ENCODE results near the gene SETD1B. TPM values are rescaled to one million over a fixed set of nuclear protein-coding genes. Genes with fewer than 3 reads are reported as not detected.

The SETD1B gene
- total RNA-seq, 4 donors from 2014 or later, result 9.4 to 27.1 (median 19.9) TPM

GRCh38 chr12:121814429-121815119 lies 10.8 kb downstream of the SETD1B start:
- H3K36me3 ChIP-seq, result peaks cover 59 to 82% (median 74%) of the 10 kb centered on the region in 4 donors
- intact Hi-C loops (cut with DNase I), result no loop called here

GRCh38 chr12:121815263-121815662 lies 11.5 kb downstream of the SETD1B start:
- peaks cover 59 to 82% (median 74%) of the 10 kb centered on the region in 4 donors for H3K36me3 ChIP-seq
- intact Hi-C loops (cut with DNase I), result no loop called here

More at GRCh38 chr12:121814429-121815119, 10.8 kb downstream of the SETD1B start:
- no peak overlapping the region for H3K4me3 ChIP-seq
- H3K4me1 ChIP-seq, result peaks cover 35 to 51% (median 46%) of the 10 kb centered on the region in 4 donors
- H3K27ac ChIP-seq (replicated peaks in 1 of 4), result no peak overlapping the region
- no peak for DNase-seq (ENCODE audit: extremely low spot score)
- H3K27me3 ChIP-seq, result no peaks in the 10 kb centered on the region
- no peaks in the 10 kb centered on the region for H3K9me3 ChIP-seq
- no peak for TF ChIP-seq POLR2A (IDR thresholded peaks at IDR 0.05; ENCODE audit: low read depth)
- no peak for TF ChIP-seq EP300 (IDR thresholded peaks at IDR 0.05)
- TF ChIP-seq, protein P1, sequence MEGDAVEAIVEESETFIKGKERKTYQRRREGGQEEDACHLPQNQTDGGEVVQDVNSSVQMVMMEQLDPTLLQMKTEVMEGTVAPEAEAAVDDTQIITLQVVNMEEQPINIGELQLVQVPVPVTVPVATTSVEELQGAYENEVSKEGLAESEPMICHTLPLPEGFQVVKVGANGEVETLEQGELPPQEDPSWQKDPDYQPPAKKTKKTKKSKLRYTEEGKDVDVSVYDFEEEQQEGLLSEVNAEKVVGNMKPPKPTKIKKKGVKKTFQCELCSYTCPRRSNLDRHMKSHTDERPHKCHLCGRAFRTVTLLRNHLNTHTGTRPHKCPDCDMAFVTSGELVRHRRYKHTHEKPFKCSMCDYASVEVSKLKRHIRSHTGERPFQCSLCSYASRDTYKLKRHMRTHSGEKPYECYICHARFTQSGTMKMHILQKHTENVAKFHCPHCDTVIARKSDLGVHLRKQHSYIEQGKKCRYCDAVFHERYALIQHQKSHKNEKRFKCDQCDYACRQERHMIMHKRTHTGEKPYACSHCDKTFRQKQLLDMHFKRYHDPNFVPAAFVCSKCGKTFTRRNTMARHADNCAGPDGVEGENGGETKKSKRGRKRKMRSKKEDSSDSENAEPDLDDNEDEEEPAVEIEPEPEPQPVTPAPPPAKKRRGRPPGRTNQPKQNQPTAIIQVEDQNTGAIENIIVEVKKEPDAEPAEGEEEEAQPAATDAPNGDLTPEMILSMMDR (IDR thresholded peaks at IDR 0.05), result no peak
- no peak for TF ChIP-seq POLR2AphosphoS5 (IDR thresholded peaks at IDR 0.05)
- 87% methylated on average over 28 of the region's 31 CpGs for WGBS

DNA sequence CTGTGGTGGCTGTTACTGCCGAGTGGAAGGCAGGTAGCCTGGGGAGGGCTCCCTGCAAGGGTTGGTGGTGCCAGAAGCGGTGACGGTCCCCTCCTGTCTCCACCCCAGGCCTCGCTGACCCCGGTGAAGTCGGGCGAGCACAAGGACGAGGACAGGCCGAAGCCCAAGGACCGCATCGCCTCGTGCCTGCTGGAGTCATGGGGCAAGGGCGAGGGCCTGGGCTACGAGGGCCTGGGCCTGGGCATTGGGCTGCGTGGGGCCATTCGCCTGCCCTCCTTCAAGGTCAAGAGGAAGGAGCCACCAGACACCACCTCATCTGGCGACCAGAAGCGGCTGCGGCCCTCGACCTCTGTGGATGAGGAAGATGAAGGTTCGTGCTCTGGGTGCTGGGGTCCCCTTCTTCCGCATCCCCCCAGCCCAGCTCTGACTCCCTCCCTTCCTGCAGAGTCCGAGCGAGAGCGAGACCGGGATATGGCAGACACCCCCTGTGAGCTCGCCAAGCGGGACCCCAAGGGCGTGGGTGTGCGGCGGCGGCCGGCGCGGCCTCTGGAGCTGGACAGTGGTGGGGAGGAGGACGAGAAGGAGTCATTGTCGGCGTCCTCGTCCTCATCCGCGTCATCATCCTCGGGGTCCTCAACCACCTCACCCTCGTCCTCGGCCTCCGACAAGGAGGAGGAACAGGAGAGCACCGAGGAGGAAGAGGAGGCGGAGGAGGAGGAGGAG lies 13.3 kb downstream of the SETD1B start:
- intact Hi-C loops (cut with DNase I), result no loop called here
- Histone ChIP-seq H3K27ac (replicated peaks in 1 of 4) (no peak overlapping the region), H3K4me3 (no peak overlapping the region), H3K4me1 (peaks cover 17 to 27% (median 22%) of the 10 kb centered on the region in 4 donors), H3K36me3 (peaks cover 62 to 91% (median 82%) of the 10 kb centered on the region in 4 donors), H3K9me3 (no peaks in the 10 kb centered on the region), H3K27me3 (no peaks in the 10 kb centered on the region)
- WGBS, result 89% methylated on average over 27 of the region's 47 CpGs
- no peak for TF ChIP-seq POLR2A (IDR thresholded peaks at IDR 0.05; ENCODE audit: low read depth)
- TF ChIP-seq POLR2AphosphoS5 (IDR thresholded peaks at IDR 0.05), result no peak
- TF ChIP-seq, protein P1 (IDR thresholded peaks at IDR 0.05), result no peak
- TF ChIP-seq EP300 (IDR thresholded peaks at IDR 0.05), result no peak
- no peak for DNase-seq (ENCODE audit: extremely low spot score)

More at GRCh38 chr12:121815263-121815662, 11.5 kb downstream of the SETD1B start:
- Histone ChIP-seq H3K4me1 (peaks cover 34 to 45% (median 41%) of the 10 kb centered on the region in 4 donors), H3K4me3 (no peak overlapping the region), H3K27me3 (no peaks in the 10 kb centered on the region), H3K9me3 (no peaks in the 10 kb centered on the region), H3K27ac (replicated peaks in 1 of 4) (no peak overlapping the region)
- WGBS, result 92% methylated on average over 8 of the region's 8 CpGs
- TF ChIP-seq POLR2A (IDR thresholded peaks at IDR 0.05; ENCODE audit: low read depth) (no peak), POLR2AphosphoS5 (IDR thresholded peaks at IDR 0.05) (no peak), EP300 (IDR thresholded peaks at IDR 0.05) (no peak)
- TF ChIP-seq, protein P1 (IDR thresholded peaks at IDR 0.05), result no peak
- DNase-seq (ENCODE audit: extremely low spot score), result no peak

DNA sequence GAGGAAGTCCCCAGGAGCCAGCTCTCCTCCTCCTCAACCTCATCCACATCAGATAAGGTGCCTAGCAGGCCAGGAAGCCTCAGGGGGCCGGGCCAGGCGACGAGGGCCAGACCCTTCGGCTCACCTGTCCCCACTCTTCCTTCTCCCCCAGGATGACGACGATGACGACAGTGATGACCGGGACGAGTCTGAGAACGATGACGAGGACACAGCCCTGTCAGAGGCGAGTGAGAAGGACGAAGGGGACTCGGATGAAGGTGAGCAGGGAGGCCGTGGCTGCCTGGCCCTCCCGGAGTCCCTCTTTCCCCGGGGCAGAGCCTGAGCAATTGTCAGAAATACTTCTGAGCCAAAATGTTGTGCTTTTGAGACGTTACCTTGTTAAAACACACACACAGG lies 13.8 kb downstream of the SETD1B start:
- Histone ChIP-seq H3K27ac (replicated peaks in 1 of 4) (no peak overlapping the region), H3K4me3 (no peak overlapping the region), H3K4me1 (peaks cover 13 to 21% (median 17%) of the 10 kb centered on the region in 4 donors), H3K9me3 (no peaks in the 10 kb centered on the region), H3K27me3 (no peaks in the 10 kb centered on the region), H3K36me3 (peaks cover 64 to 97% (median 87%) of the 10 kb centered on the region in 4 donors)
- 88% methylated on average over 18 of the region's 18 CpGs for WGBS
- DNase-seq (ENCODE audit: extremely low spot score), result no peak
- intact Hi-C loops (cut with DNase I), result no loop called here
- TF ChIP-seq EP300 (IDR thresholded peaks at IDR 0.05) (no peak), POLR2AphosphoS5 (IDR thresholded peaks at IDR 0.05) (no peak), POLR2A (IDR thresholded peaks at IDR 0.05; ENCODE audit: low read depth) (no peak)
- TF ChIP-seq, protein P1 (IDR thresholded peaks at IDR 0.05), result no peak
